Duodenal mucosa (tissue), 2 donors: ENCODE data around the gene IL18RAP.

Source experiments
- H3K27ac ChIP-seq: one replicate; pipeline ENCODE4 v1.7.0; 2013; ENCODE audit warnings: low read depth, low read length
- H3K27me3 ChIP-seq, 2 donors: one replicate each; pipeline ENCODE4 v1.7.0; 2013; ENCODE audit warnings: low read length in 2 of 2, control low read depth in 1 of 2; ENCODE audit not compliant: insufficient read depth in 2 of 2, control insufficient read depth in 1 of 2
- H3K36me3 ChIP-seq, 2 donors: one replicate each; pipeline ENCODE4 v1.7.0; 2013; ENCODE audit warnings: low read length in 2 of 2, control low read depth in 1 of 2; ENCODE audit not compliant: insufficient read depth in 2 of 2, control insufficient read depth in 1 of 2
- H3K4me1 ChIP-seq, 2 donors: one replicate each; pipeline ENCODE4 v1.7.0; 2013; ENCODE audit warnings: low read length in 2 of 2, control low read depth in 1 of 2; ENCODE audit not compliant: insufficient read depth in 2 of 2, control insufficient read depth in 1 of 2
- H3K4me3 ChIP-seq, 2 donors: one replicate each; pipeline ENCODE4 v1.7.0; 2013; ENCODE audit warnings: low read length in 2 of 2, low read depth in 1 of 2
- H3K9ac ChIP-seq, 2 donors: one replicate each; pipeline ENCODE4 v1.7.0; 2013; ENCODE audit warnings: low read length in 2 of 2, low read depth in 1 of 2
- H3K9me3 ChIP-seq, 2 donors: one replicate each; pipeline ENCODE4 v1.7.0; 2013; ENCODE audit warnings: low read length in 2 of 2, control low read depth in 1 of 2; ENCODE audit not compliant: control insufficient read depth in 1 of 2

IL18RAP gene

GRCh38 chr2:102449370-102449974, 26.5 kb downstream of the IL18RAP start:
- Histone ChIP-seq H3K9me3 (no peaks in the 10 kb centered on the region), H3K4me1 (peaks cover 6 to 16% of the 10 kb centered on the region in 2 donors), H3K36me3 (no peaks in the 10 kb centered on the region), H3K27ac (no peak overlapping the region), H3K4me3 (no peak overlapping the region), H3K27me3 (no peaks in the 10 kb centered on the region), H3K9ac (no peak overlapping the region)

DNA sequence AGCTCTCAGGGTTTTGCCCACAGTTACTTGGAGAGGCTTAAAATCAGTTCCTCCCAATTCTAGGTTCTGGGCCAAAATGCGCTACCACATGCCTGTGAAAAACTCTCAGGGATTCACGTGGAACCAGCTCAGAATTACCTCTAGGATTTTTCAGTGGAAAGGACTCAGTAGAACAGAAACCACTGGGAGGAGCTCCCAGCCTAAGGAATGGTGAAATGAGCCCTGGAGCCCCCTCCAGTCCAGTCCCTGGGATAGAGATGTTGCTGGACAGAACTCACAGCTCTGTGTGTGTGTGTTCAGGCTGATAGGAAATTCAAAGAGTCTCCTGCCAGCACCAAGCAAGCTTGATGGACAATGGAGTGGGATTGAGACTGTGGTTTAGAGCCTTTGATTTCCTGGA, 29.0 kb downstream of the IL18RAP start:
- no peak overlapping the region for H3K27ac ChIP-seq
- H3K9me3 ChIP-seq, result no peaks in the 10 kb centered on the region
- no peak overlapping the region for H3K9ac ChIP-seq
- no peaks in the 10 kb centered on the region for H3K27me3 ChIP-seq
- H3K4me3 ChIP-seq, result no peak overlapping the region
- H3K4me1 ChIP-seq, result peaks cover 6 to 26% of the 10 kb centered on the region in 2 donors
- no peaks in the 10 kb centered on the region for H3K36me3 ChIP-seq

- H3K4me1 ChIP-seq, result peaks cover 6 to 26% of the 10 kb centered on the region in 2 donors
- no peak overlapping the region for H3K9ac ChIP-seq
- no peaks in the 10 kb centered on the region for H3K36me3 ChIP-seq
- H3K27ac ChIP-seq, result no peak overlapping the region
- H3K9me3 ChIP-seq, result no peaks in the 10 kb centered on the region
- no peak overlapping the region for H3K4me3 ChIP-seq
- H3K27me3 ChIP-seq, result no peaks in the 10 kb centered on the region
Observed at GRCh38 chr2:102453501-102453900, 30.5 kb downstream of the IL18RAP start.

- no peaks in the 10 kb centered on the region for H3K36me3 ChIP-seq
- no peak overlapping the region for H3K9ac ChIP-seq
- H3K9me3 ChIP-seq, result no peaks in the 10 kb centered on the region
- H3K27me3 ChIP-seq, result no peaks in the 10 kb centered on the region
- no peak overlapping the region for H3K4me3 ChIP-seq
- H3K4me1 ChIP-seq, result peaks cover 6 to 26% of the 10 kb centered on the region in 2 donors
- H3K27ac ChIP-seq, result no peak overlapping the region
Observed at GRCh38 chr2:102455061-102455670, 32.2 kb downstream of the IL18RAP start.

DNA sequence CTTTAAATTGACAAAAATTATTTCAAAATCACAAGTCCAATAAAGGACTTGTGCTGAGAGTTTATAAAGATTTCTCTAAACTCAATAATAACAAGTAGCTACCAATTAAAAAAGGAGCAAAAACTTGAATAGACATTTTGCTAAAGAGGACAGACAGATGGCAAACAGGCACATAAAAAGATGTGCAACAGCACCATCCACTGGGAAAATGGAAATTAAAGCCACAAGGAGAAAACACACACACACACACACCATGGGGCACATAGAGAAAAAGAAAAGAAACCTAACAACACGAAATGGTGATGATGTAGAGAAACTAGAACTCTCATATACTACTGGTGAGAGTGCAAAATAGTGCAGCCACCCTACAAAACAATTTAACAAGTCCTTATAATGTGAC, 37.5 kb downstream of the IL18RAP start:
- Histone ChIP-seq H3K4me1 (no peaks in the 10 kb centered on the region), H3K9me3 (no peaks in the 10 kb centered on the region), H3K9ac (no peak overlapping the region), H3K36me3 (no peaks in the 10 kb centered on the region), H3K4me3 (no peak overlapping the region), H3K27me3 (peaks cover 0 to 5% of the 10 kb centered on the region in 2 donors), H3K27ac (no peak overlapping the region)

DNA sequence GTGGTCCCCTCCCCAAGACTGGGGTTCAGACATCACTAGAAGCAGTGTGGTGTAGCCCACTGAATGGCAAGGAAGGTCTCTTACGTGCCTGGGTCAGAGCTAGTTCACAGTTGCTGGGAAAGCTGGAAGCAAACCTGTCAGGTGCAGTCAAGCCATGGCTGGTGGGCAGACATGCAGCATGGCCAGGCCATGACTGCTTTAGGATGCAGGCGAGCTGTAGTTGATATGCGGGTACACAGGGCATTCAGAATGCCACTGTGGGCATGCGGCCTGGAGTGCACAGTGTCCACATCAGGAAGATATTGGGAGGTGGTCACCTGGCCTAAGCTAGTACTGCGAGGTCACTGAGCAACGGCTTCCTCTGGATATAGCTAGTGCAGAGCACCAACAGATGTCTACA, 38.2 kb downstream of the IL18RAP start:
- H3K27ac ChIP-seq, result no peak overlapping the region
- H3K9ac ChIP-seq, result no peak overlapping the region
- no peaks in the 10 kb centered on the region for H3K36me3 ChIP-seq
- no peaks in the 10 kb centered on the region for H3K9me3 ChIP-seq
- peaks cover 0 to 5% of the 10 kb centered on the region in 2 donors for H3K27me3 ChIP-seq
- H3K4me1 ChIP-seq, result no peaks in the 10 kb centered on the region
- no peak overlapping the region for H3K4me3 ChIP-seq

- Histone ChIP-seq H3K36me3 (no peaks in the 10 kb centered on the region), H3K4me3 (no peak overlapping the region), H3K27ac (no peak overlapping the region), H3K4me1 (no peaks in the 10 kb centered on the region), H3K9ac (no peak overlapping the region), H3K9me3 (no peaks in the 10 kb centered on the region), H3K27me3 (peaks cover 0 to 5% of the 10 kb centered on the region in 2 donors)
Observed at GRCh38 chr2:102463160-102463559, 40.2 kb downstream of the IL18RAP start.

GRCh38 chr2:102470168-102470567, 47.2 kb downstream of the IL18RAP start:
- Histone ChIP-seq H3K9me3 (no peaks in the 10 kb centered on the region), H3K36me3 (no peaks in the 10 kb centered on the region), H3K4me1 (peaks cover 0 to 7% of the 10 kb centered on the region in 2 donors), H3K9ac (no peak overlapping the region), H3K27me3 (no peaks in the 10 kb centered on the region), H3K4me3 (no peak overlapping the region), H3K27ac (no peak overlapping the region)

DNA sequence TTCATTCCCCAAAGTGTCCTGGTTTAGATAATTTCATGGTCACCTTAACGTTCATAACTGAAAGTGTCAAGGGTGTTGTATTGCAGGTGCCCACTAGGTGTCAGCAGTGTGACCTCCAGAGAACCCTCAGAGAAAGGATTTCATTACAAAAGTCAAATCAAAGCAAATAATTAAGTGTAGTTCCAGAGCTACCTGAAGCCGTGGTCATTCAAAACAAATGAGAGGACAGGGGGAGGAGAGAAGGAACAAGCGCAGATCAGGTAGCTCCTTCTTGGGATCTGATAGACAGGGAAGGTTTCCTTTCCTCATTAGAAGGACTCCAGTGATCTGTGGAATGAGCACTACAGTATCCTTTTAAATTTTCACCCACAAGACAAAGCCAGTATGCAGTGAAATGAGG, 50.1 kb downstream of the IL18RAP start, which contains the start of gene SLC9A4:
SLC9A4 (plus strand) TSS at position 207 of the 400 bp plus-strand sequence. CDS start 534 bp downstream, outside the sequence.
- Histone ChIP-seq H3K36me3 (no peaks in the 10 kb centered on the region), H3K27ac (no peak within 1 kb of the TSS), H3K27me3 (no peaks in the 10 kb centered on the region), H3K9me3 (no peaks in the 10 kb centered on the region), H3K4me3 (no peak within 1 kb of the TSS), H3K4me1 (peaks cover 0 to 7% of the 10 kb centered on the region in 2 donors), H3K9ac (no peak within 1 kb of the TSS)

- H3K9me3 ChIP-seq, result no peaks in the 10 kb centered on the region
- H3K27me3 ChIP-seq, result peaks cover 0 to under 1% of the 10 kb centered on the region in 2 donors
- H3K27ac ChIP-seq, result no peak overlapping the region
- H3K4me1 ChIP-seq, result peaks cover 0 to 7% of the 10 kb centered on the region in 2 donors
- no peak overlapping the region for H3K9ac ChIP-seq
- H3K4me3 ChIP-seq, result no peak overlapping the region
- no peaks in the 10 kb centered on the region for H3K36me3 ChIP-seq
Observed at GRCh38 chr2:102473631-102474030, 50.7 kb downstream of the IL18RAP start.
